B cell (primary cell): ENCODE data around the gene ABR.

Source experiments
- CTCF ChIP-seq: fragments of 200-600 bp; IDR thresholded peaks from one replicate; pipeline ENCODE4 v1.8.0; 2022; ENCODE audit warnings: antibody characterized with exemption, mild to moderate bottlenecking
- EZH2 ChIP-seq: IDR thresholded peaks from 2 replicates; pipeline ENCODE4 v1.6.1; 2012; ENCODE audit warnings: borderline replicate concordance, low read depth, mild to moderate bottlenecking, moderate library complexity, low read length; ENCODE audit not compliant: insufficient read depth, poor library complexity, severe bottlenecking

GRCh38 chr17:967122-967521 lies 212.7 kb downstream of the ABR start:
- no peak for TF ChIP-seq CTCF
- no peak for TF ChIP-seq EZH2
